ENCODE measurements around the gene ZFYVE9.
"Not testable (repeated sequence)": the region's sequence is repeated elsewhere in the genome, so short reads cannot be mapped to it uniquely, and the experiment has no call there.

The ZFYVE9 gene

GRCh38 chr1:52346653-52347052, 204.8 kb downstream of the ZFYVE9 start:
- DNase-seq: no peak

- no peak for DNase-seq
Observed at GRCh38 chr1:52348704-52349300, 206.9 kb downstream of the ZFYVE9 start.

- DNase-seq: no peak
Observed at GRCh38 chr1:52352690-52353089, 210.8 kb downstream of the ZFYVE9 start.

- no peak for DNase-seq
Observed at GRCh38 chr1:52355436-52355835, 213.5 kb downstream of the ZFYVE9 start.

GRCh38 chr1:52355847-52356505, 214.1 kb downstream of the ZFYVE9 start:
- DNase-seq: no peak

- no peak for DNase-seq
Observed at GRCh38 chr1:52356818-52357355, 215.0 kb downstream of the ZFYVE9 start.

- DNase-seq: no peak
Observed at GRCh38 chr1:52357397-52357796, 215.5 kb downstream of the ZFYVE9 start.

- DNase-seq: no peak
Observed at GRCh38 chr1:52358851-52359497, 217.1 kb downstream of the ZFYVE9 start.

GRCh38 chr1:52359676-52360594, 218.0 kb downstream of the ZFYVE9 start:
- DNase-seq: no peak

- DNase-seq: no peak
Observed at GRCh38 chr1:52360595-52360968, 218.7 kb downstream of the ZFYVE9 start.

- DNase-seq: no peak
Observed at GRCh38 chr1:52364235-52364839, 222.4 kb downstream of the ZFYVE9 start.

- DNase-seq: peak; percentile 4
Observed at GRCh38 chr1:52365071-52365745, 223.3 kb downstream of the ZFYVE9 start.

- DNase-seq: peak; percentile 100
Observed at GRCh38 chr1:52365746-52366516, 224.0 kb downstream of the ZFYVE9 start, which contains the start of gene CC2D1B. TSS of gene CC2D1B (minus strand) at chr1:52366205. CDS start at chr1:52364620, 1,585 bp downstream.

- no peak for DNase-seq
Observed at GRCh38 chr1:52366517-52366827, 224.6 kb downstream of the ZFYVE9 start.

- no peak for DNase-seq
Observed at GRCh38 chr1:52367272-52367671, 225.4 kb downstream of the ZFYVE9 start.

- DNase-seq: peak; percentile 57
Observed at GRCh38 chr1:52368383-52369172, 226.7 kb downstream of the ZFYVE9 start.

- DNase-seq: not testable (repeated sequence)
Observed at GRCh38 chr1:52369851-52370250, 228.0 kb downstream of the ZFYVE9 start.

GRCh38 chr1:52385376-52385775, 243.5 kb downstream of the ZFYVE9 start:
- DNase-seq: no peak

- no peak for DNase-seq
Observed at GRCh38 chr1:52386458-52386857, 244.6 kb downstream of the ZFYVE9 start.

GRCh38 chr1:52393174-52393573, 251.3 kb downstream of the ZFYVE9 start:
- DNase-seq: no peak
